HepG2 (cell line): ENCODE results near the gene ADIPOR1. TPM values are rescaled to one million over a fixed set of nuclear protein-coding genes. Genes with fewer than 3 reads are reported as not detected.

ENCODE experiments used
- ARNT2 ChIP-seq: sonication (generic); formaldehyde crosslinking; IDR thresholded peaks from 2 replicates; pipeline ENCODE4 v1.8.0; 2022; ENCODE audit warnings: mild to moderate bottlenecking, low read depth, missing genetic modification reagents, moderate library complexity
- CSRNP2 ChIP-seq: sonication (generic); formaldehyde crosslinking; conservative IDR thresholded peaks from 2 replicates; pipeline ENCODE4 v1.8.0; 2022; ENCODE audit warnings: low read depth, missing genetic modification reagents
- ETV5 ChIP-seq: IDR thresholded peaks from 2 replicates; pipeline ENCODE4 v1.6.1; 2018; ENCODE audit warnings: missing biosample characterization, missing genetic modification reagents, inconsistent platforms, borderline replicate concordance
- HDAC2 ChIP-seq: sonication (generic); formaldehyde crosslinking; IDR thresholded peaks from 2 replicates; pipeline ENCODE4 v1.4.0; 2020; ENCODE audit warnings: missing genetic modification reagents
- HNF4A ChIP-seq: sonication (generic); formaldehyde crosslinking; IDR thresholded peaks from 2 replicates; pipeline ENCODE4 v1.4.0; 2020; ENCODE audit warnings: missing genetic modification reagents
- HOMEZ ChIP-seq: IDR thresholded peaks from 2 replicates; pipeline ENCODE4 v1.6.1; 2016; ENCODE audit warnings: low read depth
- KLF9 ChIP-seq: IDR thresholded peaks from 2 replicates; pipeline ENCODE4 v1.6.1; 2016; ENCODE audit warnings: low read depth
- MIER2 ChIP-seq: IDR thresholded peaks from 2 replicates; pipeline ENCODE4 v1.6.1; 2016; ENCODE audit warnings: missing biosample characterization, missing genetic modification reagents
- NFRKB ChIP-seq: fragments of 450-650 bp; IDR thresholded peaks from 2 replicates; pipeline ENCODE4 v1.6.1; 2017
- NR2F1 ChIP-seq, 2 experiments: fragments of 450-650 bp in 1 of 2; formaldehyde crosslinking in 1 of 2; IDR thresholded peaks; 2 replicates each; pipeline versions ENCODE4 v1.5.0 to v1.6.1; 2016 to 2020; ENCODE audit warnings: mild to moderate bottlenecking in 1 of 2, missing compliant biosample characterization in 1 of 2, missing genetic modification reagents in 1 of 2, moderate library complexity in 1 of 2
- SP2 ChIP-seq: sonication (generic); formaldehyde crosslinking; IDR thresholded peaks from 2 replicates; pipeline ENCODE4 v1.5.1; 2020; ENCODE audit warnings: mild to moderate bottlenecking, missing genetic modification reagents
- SRSF9 ChIP-seq: fragments of 200-400 bp; formaldehyde crosslinking; IDR thresholded peaks from 2 replicates; pipeline ENCODE4 v1.6.1; 2018; ENCODE audit warnings: borderline replicate concordance, mild to moderate bottlenecking, low read depth, low read length; ENCODE audit not compliant: insufficient read depth, poor library complexity, severe bottlenecking
- SUZ12 ChIP-seq: fragments of 150-350 bp; IDR thresholded peaks from 2 replicates; pipeline ENCODE4 v1.6.1; 2014; ENCODE audit warnings: low read depth, low read length
- TFDP1 ChIP-seq: IDR thresholded peaks from 2 replicates; pipeline ENCODE4 v1.6.1; 2016; ENCODE audit warnings: missing compliant biosample characterization, missing genetic modification reagents, borderline replicate concordance
- TOPORS ChIP-seq: sonication (generic); formaldehyde crosslinking; IDR thresholded peaks from 2 replicates; pipeline ENCODE4 v1.8.0; 2023; ENCODE audit warnings: mild to moderate bottlenecking, missing genetic modification reagents
- ZBTB1 ChIP-seq: sonication (generic); formaldehyde crosslinking; IDR thresholded peaks from 2 replicates; pipeline ENCODE4 v1.4.0; 2020; ENCODE audit warnings: missing genetic modification reagents, borderline replicate concordance
- ZFP36 ChIP-seq: fragments of 150-350 bp; IDR thresholded peaks from 2 replicates; pipeline ENCODE4 v1.6.1; 2018; ENCODE audit warnings: borderline replicate concordance, low read length, low read depth; ENCODE audit not compliant: partially characterized antibody
- ZFP37 ChIP-seq: sonication (generic); formaldehyde crosslinking; IDR thresholded peaks from 2 replicates; pipeline ENCODE4 v1.4.0; 2020; ENCODE audit warnings: missing genetic modification reagents, borderline replicate concordance
- ZNF251 ChIP-seq: sonication (generic); formaldehyde crosslinking; IDR thresholded peaks from 2 replicates; pipeline ENCODE4 v1.9.0; 2021; ENCODE audit warnings: mild to moderate bottlenecking, missing genetic modification reagents
- ZNF441 ChIP-seq: sonication (generic); formaldehyde crosslinking; IDR thresholded peaks from 2 replicates; pipeline ENCODE4 v1.7.0; 2021; ENCODE audit warnings: missing genetic modification reagents, borderline replicate concordance
- ZNF550 ChIP-seq: sonication (generic); formaldehyde crosslinking; IDR thresholded peaks from 2 replicates; pipeline ENCODE4 v1.4.0; 2020; ENCODE audit warnings: mild to moderate bottlenecking, missing genetic modification reagents, borderline replicate concordance
- ZNF672 ChIP-seq: sonication (generic); formaldehyde crosslinking; IDR thresholded peaks from 2 replicates; pipeline ENCODE4 v1.8.1; 2022; ENCODE audit warnings: missing genetic modification reagents
- ZNF773 ChIP-seq: sonication (generic); formaldehyde crosslinking; IDR thresholded peaks from 2 replicates; pipeline ENCODE4 v1.4.0; 2020; ENCODE audit warnings: missing genetic modification reagents, borderline replicate concordance
- polyA plus RNA-seq, 8 experiments: library from polyadenylated mRNA; depleted of rRNA in 3 of 8; stranded (reverse) in 7 of 8; unstranded in 1 of 8; fragments of >200 nt; fragmentation: Illumina TruSeq in 4 of 8; extraction: Trizol in 4 of 8; gene quantifications; 2 replicates each; pipeline versions ENCODE4 v1.2.1 to v1.2.3, GENCODE V29; 2011 to 2016; ENCODE audit warnings: low read depth in 4 of 8, missing spikeins in 1 of 8, mixed read lengths in 1 of 8; ENCODE audit not compliant: insufficient read depth in 1 of 8
- total RNA-seq, 5 experiments: library from RNA; depleted of rRNA; stranded (reverse); fragments of >200 nt; fragmentation: Illumina TruSeq; extraction: Trizol; gene quantifications; 2 replicates each; pipeline ENCODE4 v1.2.3, GENCODE V29; 2016; ENCODE audit warnings: low read depth in 1 of 5
- TF ChIP-seq, protein P1 (sequence below): sonication (generic); formaldehyde crosslinking; IDR thresholded peaks from 2 replicates; pipeline ENCODE4 v1.4.0; 2020; ENCODE audit warnings: missing genetic modification reagents, borderline replicate concordance

The ADIPOR1 gene
- total and polyA plus RNA-seq, 2 of the 13 experiments (the other 11 are each of a cell fraction or from before 2014, with no cell fraction given), result 60.0 to 141 TPM

DNA sequence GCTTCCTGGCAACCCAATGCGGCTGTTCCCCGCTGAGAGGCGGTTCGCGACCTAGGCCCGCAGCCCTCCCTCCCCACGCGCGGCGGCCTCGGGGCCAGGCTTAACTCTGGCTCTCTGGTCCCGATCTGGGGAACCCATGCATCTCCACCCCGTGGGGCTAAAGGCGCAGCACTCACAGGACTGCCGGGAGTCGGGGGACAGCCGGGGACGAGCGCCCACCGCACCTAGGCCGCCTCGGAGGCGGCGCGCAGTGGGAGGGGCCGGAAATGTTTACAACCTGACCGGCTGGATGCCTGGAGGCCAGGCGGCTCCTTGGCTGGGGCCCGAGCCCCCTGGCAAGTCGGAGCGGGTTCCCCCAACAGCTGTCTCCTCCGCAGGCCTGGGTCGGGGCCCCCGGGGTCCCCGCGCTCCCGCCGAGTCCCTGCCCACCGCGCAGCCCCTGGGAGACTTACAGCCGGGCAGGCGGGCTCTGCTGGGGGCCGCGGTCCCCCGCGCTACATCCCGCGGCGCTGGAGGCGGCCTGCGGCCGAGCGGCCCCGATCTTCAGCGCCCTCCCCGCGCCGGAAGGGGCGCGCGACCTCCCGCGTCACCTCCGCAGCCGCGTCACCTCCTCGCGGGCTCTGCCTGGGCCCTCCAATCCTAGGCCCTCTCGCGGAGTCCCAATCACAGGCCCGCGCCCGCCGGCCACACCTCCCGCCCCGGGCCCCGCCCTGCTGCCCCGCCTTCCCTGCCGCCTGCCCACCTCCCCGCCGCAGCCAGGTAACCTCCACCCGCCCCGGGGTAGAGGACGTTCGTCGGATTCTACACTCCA, at the start of gene ADIPOR1 (continued):
- TF ChIP-seq SRSF9 (no peak), KLF9 (no peak), ETV5 (CRISPR knock-in tag) (peak; percentile 30; the same call in 1 of the 2 replicates), NFRKB (no peak), CSRNP2 (no peak), HNF4A (CRISPR knock-in tag) (no peak), HDAC2 (CRISPR knock-in tag) (0 out of 2 replicates have a peak, but pooled peaks have one; percentile 10), MIER2 (CRISPR knock-in tag) (no peak), ZNF672 (CRISPR knock-in tag) (no peak), ZNF550 (no peak), ZFP37 (CRISPR knock-in tag) (no peak), HOMEZ (CRISPR knock-in tag) (no peak), ZNF441 (no peak; the same call in 1 of the 2 replicates), ZFP36 (no peak), NR2F1 (CRISPR knock-in tag; IDR thresholded peaks at IDR 0.05) (peak in 1 of 2 experiments; percentile 42; a peak in 1 of 4 replicates), TFDP1 (CRISPR knock-in tag) (peak; percentile 69; the same call in 1 of the 2 replicates), ZNF773 (CRISPR knock-in tag) (no peak), TOPORS (CRISPR knock-in tag) (no peak; the same call in 1 of the 2 replicates), ZBTB1 (CRISPR knock-in tag) (no peak), ARNT2 (CRISPR knock-in tag) (peak; percentile 27; the same call in 1 of the 2 replicates), ZNF251 (CRISPR knock-in tag) (no peak), SP2 (CRISPR knock-in tag) (peak; percentile 60), SUZ12 (no peak)
- TF ChIP-seq, protein P1, sequence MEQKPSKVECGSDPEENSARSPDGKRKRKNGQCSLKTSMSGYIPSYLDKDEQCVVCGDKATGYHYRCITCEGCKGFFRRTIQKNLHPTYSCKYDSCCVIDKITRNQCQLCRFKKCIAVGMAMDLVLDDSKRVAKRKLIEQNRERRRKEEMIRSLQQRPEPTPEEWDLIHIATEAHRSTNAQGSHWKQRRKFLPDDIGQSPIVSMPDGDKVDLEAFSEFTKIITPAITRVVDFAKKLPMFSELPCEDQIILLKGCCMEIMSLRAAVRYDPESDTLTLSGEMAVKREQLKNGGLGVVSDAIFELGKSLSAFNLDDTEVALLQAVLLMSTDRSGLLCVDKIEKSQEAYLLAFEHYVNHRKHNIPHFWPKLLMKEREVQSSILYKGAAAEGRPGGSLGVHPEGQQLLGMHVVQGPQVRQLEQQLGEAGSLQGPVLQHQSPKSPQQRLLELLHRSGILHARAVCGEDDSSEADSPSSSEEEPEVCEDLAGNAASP, result no peak
